Fibroblast of lung (primary cell): ENCODE measurements around the gene NOD1. TPM values are rescaled to one million over a fixed set of nuclear protein-coding genes. Genes with fewer than 3 reads are reported as not detected.

ENCODE experiments used
- DNase-seq, 2 donors: peaks; one replicate each; pipeline versions ENCODE4 v3.0.0 to v3.0.0-alpha.2; 2010; ENCODE audit warnings: low read depth in 2 of 2
- H2AFZ ChIP-seq: 2 replicates; pipeline ENCODE4 v1.5.1; 2012; ENCODE audit warnings: low read length, control low read depth, inconsistent platforms
- H3K27ac ChIP-seq: 2 replicates; pipeline ENCODE4 v1.5.1; 2011; ENCODE audit warnings: low read length, control low read depth; ENCODE audit not compliant: insufficient read depth
- H3K27me3 ChIP-seq: 2 replicates; pipeline ENCODE4 v1.5.1; 2011; ENCODE audit warnings: mild to moderate bottlenecking, low read length; ENCODE audit not compliant: control insufficient read depth, insufficient read depth
- H3K36me3 ChIP-seq: 2 replicates; pipeline ENCODE4 v1.5.1; 2011; ENCODE audit warnings: low read length; ENCODE audit not compliant: control insufficient read depth, insufficient read depth
- H3K4me1 ChIP-seq: 2 replicates; pipeline ENCODE4 v1.5.1; 2011; ENCODE audit warnings: low read length; ENCODE audit not compliant: control insufficient read depth, insufficient read depth; ENCODE audit errors: extremely low read depth
- H3K4me2 ChIP-seq: 2 replicates; pipeline ENCODE4 v1.5.1; 2011; ENCODE audit warnings: low read length, control low read depth; ENCODE audit not compliant: insufficient read depth; ENCODE audit errors: extremely low read depth
- H3K4me3 ChIP-seq, 4 experiments: fragments of 200-600 bp in 1 of 4; sonication (generic) in 1 of 4; replicated peaks in 1 of 4; 2 replicates each; pipeline ENCODE4 v1.5.1; 2011 to 2016; ENCODE audit warnings: low read length in 4 of 4, low read depth in 3 of 4, mild to moderate bottlenecking in 3 of 4, control low read depth in 2 of 4, inconsistent platforms in 1 of 4, mixed read lengths in 1 of 4; ENCODE audit not compliant: insufficient read depth in 1 of 4; ENCODE audit errors: control extremely low read depth in 1 of 4
- H3K79me2 ChIP-seq: 2 replicates; pipeline ENCODE4 v1.5.1; 2012; ENCODE audit warnings: mild to moderate bottlenecking, low read length, inconsistent platforms; ENCODE audit not compliant: control insufficient read depth, insufficient read depth
- H3K9ac ChIP-seq: 2 replicates; pipeline ENCODE4 v1.5.1; 2011; ENCODE audit warnings: mild to moderate bottlenecking, low read length, control low read depth; ENCODE audit not compliant: insufficient read depth
- H3K9me3 ChIP-seq: 2 replicates; pipeline ENCODE4 v1.5.1; 2012; ENCODE audit warnings: low read depth, low read length; ENCODE audit not compliant: control insufficient read depth, insufficient read depth
- H4K20me1 ChIP-seq: 2 replicates; pipeline ENCODE4 v1.5.1; 2011; ENCODE audit warnings: low read length; ENCODE audit not compliant: control insufficient read depth, insufficient read depth; ENCODE audit errors: extremely low read depth
- CTCF ChIP-seq, 2 donors: IDR thresholded peaks in 1 of 2; conservative IDR thresholded peaks in 1 of 2; 1 replicate in 1 of 2; 2 replicates in 1 of 2; pipeline ENCODE4 v1.5.1; 2011 to 2012; ENCODE audit warnings: low read length in 2 of 2, control low read depth in 1 of 2, inconsistent platforms in 1 of 2, low read depth in 1 of 2, mild to moderate bottlenecking in 1 of 2
- EZH2 ChIP-seq: IDR thresholded peaks from 2 replicates; pipeline ENCODE4 v1.5.1; 2012; ENCODE audit warnings: low read length, control low read depth, mild to moderate bottlenecking; ENCODE audit errors: missing control alignments
- polyA plus RNA-seq, 2 donors: library from polyadenylated mRNA; depleted of rRNA in 1 of 2; stranded (reverse) in 1 of 2; unstranded in 1 of 2; fragments of >200 nt; gene quantifications; 2 replicates each; pipeline ENCODE4 v1.2.1, GENCODE V29; 2011 to 2012; ENCODE audit warnings: missing spikeins in 1 of 2
- total RNA-seq: library from RNA; depleted of rRNA; stranded (reverse); fragments of >200 nt; gene quantifications from 2 replicates; pipeline ENCODE4 v1.2.1, GENCODE V29; 2014

NOD1 gene
- total and polyA plus RNA-seq, 2 donors (not counting 1 experiment from before 2014, with no cell fraction given) = 3.3 to 7.3 TPM

- H3K27me3 ChIP-seq = no peaks in the 10 kb centered on the region
- no peaks in the 10 kb centered on the region for H3K9me3 ChIP-seq
- TF ChIP-seq CTCF (conservative IDR thresholded peaks at IDR 0.05 in 1 of 2, IDR thresholded peaks at IDR 0.05 in 1 of 2; ENCODE audit: low read depth in 1 of 2, low read length in 2 of 2) (no peak), EZH2 (no peak)
- no peak overlapping the region for H3K27ac ChIP-seq
- H4K20me1 ChIP-seq = no peaks in the 10 kb centered on the region
- peaks cover 10% of the 10 kb centered on the region for H3K36me3 ChIP-seq
- H2AFZ ChIP-seq = no peak overlapping the region
- H3K79me2 ChIP-seq = no peaks in the 10 kb centered on the region
- no peak overlapping the region for H3K9ac ChIP-seq
- no peak overlapping the region for H3K4me2 ChIP-seq
- DNase-seq = no peak
- no peaks in the 10 kb centered on the region for H3K4me1 ChIP-seq
- H3K4me3 ChIP-seq = no peak overlapping the region
Observed at GRCh38 chr7:30448461-30449189, 30.0 kb downstream of the NOD1 start.

GRCh38 chr7:30447466-30447865 is 31.1 kb downstream of the NOD1 start:
- Histone ChIP-seq H3K4me2 (no peak overlapping the region), H3K27ac (no peak overlapping the region), H3K27me3 (no peaks in the 10 kb centered on the region), H2AFZ (no peak overlapping the region), H3K9me3 (no peaks in the 10 kb centered on the region), H3K79me2 (no peaks in the 10 kb centered on the region), H3K9ac (no peak overlapping the region), H3K36me3 (peaks cover 6% of the 10 kb centered on the region), H3K4me3 (no peak overlapping the region), H3K4me1 (no peaks in the 10 kb centered on the region), H4K20me1 (no peaks in the 10 kb centered on the region)
- no peak for DNase-seq
- no peak for TF ChIP-seq EZH2
- TF ChIP-seq CTCF (conservative IDR thresholded peaks at IDR 0.05 in 1 of 2, IDR thresholded peaks at IDR 0.05 in 1 of 2; ENCODE audit: low read depth in 1 of 2, low read length in 2 of 2) = no peak

GRCh38 chr7:30446266-30446665 is 32.3 kb downstream of the NOD1 start:
- no peaks in the 10 kb centered on the region for H4K20me1 ChIP-seq
- no peak for DNase-seq
- no peaks in the 10 kb centered on the region for H3K79me2 ChIP-seq
- TF ChIP-seq CTCF (conservative IDR thresholded peaks at IDR 0.05 in 1 of 2, IDR thresholded peaks at IDR 0.05 in 1 of 2; ENCODE audit: low read depth in 1 of 2, low read length in 2 of 2) = no peak
- TF ChIP-seq EZH2 = no peak
- H2AFZ ChIP-seq = no peak overlapping the region
- no peaks in the 10 kb centered on the region for H3K27me3 ChIP-seq
- no peak overlapping the region for H3K4me3 ChIP-seq
- no peaks in the 10 kb centered on the region for H3K9me3 ChIP-seq
- H3K27ac ChIP-seq = no peak overlapping the region
- no peak overlapping the region for H3K4me2 ChIP-seq
- no peak overlapping the region for H3K9ac ChIP-seq
- peaks cover 2% of the 10 kb centered on the region for H3K36me3 ChIP-seq
- H3K4me1 ChIP-seq = no peaks in the 10 kb centered on the region
